Left renal cortex interstitium (tissue), 4 donors: ENCODE results near the gene MARCHF10. TPM values are rescaled to one million over a fixed set of nuclear protein-coding genes. Genes with fewer than 3 reads are reported as not detected.
A peak's percentile ranks its signal among the peaks of the same experiment; 100 is the strongest.

Source experiments
- DNase-seq, 4 donors: peaks; one replicate each; pipeline ENCODE4 v3.0.0-alpha.2; 2013; ENCODE audit warnings: low read depth in 4 of 4, low spot score in 2 of 4, missing footprints in 1 of 4
- polyA plus RNA-seq, 4 donors: library from polyadenylated mRNA; unstranded; fragments of 120-200 nt; gene quantifications; one replicate each; pipeline ENCODE4 v1.2.1, GENCODE V29; 2013; ENCODE audit not compliant: insufficient read length in 4 of 4

Gene MARCHF10
- polyA plus RNA-seq, 4 donors = 0.97 to 1.5 (median 1.2) TPM

DNA sequence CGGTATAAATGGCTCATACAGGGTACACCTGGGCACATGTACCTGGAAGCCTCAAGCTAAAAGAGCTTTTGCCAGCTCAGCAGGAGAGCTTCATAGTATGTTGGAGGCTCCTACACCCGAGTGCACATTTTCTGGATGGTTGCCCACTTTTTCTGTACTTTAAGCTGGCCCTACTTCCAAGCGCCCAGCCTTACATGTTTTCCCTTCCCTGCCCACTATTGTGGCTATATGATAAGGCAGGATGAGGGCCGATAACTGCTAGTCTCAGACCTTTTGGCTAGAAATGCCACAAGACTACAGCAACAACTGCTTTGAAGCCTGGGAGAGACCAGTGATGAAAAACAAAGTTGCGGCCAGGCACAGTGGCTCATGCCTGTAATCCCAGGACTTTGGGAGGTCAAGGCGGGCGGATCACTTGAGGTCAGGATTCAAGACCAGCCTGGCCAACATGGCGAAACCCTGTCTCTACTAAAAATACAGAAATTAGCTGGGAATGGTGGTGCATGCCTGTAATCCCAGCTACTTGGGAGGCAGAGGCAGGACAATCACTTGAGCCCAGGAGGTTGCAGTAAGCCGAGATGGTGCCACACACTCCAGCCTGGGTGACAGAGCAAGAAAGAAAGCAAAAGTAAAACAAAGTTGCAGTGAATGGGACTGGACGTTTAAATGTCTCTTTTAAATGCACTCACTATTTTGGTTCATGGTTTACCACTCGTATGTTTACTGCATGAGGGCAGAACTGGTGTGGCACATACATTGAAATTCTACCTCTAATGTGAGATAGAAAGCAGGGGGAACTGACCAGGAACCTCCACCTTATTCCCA, 14.2 kb upstream of the MARCHF10 start:
- DNase-seq = no peak

DNA sequence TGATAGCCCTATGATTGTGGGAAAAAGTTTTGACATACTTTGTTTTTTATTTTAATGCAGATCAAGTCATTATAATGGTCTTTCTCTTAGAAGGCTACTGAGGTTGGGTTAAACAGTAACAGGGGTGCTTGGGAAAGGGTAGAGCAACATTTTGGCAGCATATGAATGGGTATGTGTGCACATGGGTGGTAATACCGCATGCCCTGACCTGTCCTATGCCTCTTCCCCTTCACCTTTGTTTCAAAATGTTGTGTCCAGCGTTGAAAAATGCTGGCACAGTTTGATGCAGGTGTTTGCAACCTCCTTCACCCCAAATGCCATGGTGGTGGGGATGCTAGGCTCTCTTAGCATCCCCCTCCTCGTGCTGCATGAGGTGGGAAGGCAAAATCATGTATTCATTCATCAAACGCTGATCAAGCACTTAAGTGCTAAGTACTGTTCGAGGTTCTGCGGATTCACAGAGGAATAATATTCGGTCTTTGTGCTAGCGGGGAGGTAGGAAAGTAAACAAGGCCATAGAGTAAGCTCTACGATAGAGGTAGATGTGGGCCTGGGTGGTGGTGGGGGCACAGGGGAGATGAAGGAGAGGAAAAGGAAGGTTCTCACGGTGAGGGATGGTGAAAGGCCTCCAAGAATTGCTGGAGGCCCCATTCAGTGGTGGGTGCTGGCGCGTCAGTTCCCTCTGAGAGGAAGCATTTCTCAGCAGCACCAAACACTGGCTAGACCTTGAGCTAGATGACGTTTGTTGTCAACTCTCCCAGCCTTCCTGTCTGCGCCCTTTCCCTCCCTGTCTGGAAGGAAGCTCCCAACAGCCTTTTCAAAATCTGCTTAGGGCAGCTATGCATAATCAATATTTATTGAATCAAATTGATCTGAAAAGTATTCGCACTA, 13.3 kb upstream of the MARCHF10 start:
- DNase-seq = no peak

DNA sequence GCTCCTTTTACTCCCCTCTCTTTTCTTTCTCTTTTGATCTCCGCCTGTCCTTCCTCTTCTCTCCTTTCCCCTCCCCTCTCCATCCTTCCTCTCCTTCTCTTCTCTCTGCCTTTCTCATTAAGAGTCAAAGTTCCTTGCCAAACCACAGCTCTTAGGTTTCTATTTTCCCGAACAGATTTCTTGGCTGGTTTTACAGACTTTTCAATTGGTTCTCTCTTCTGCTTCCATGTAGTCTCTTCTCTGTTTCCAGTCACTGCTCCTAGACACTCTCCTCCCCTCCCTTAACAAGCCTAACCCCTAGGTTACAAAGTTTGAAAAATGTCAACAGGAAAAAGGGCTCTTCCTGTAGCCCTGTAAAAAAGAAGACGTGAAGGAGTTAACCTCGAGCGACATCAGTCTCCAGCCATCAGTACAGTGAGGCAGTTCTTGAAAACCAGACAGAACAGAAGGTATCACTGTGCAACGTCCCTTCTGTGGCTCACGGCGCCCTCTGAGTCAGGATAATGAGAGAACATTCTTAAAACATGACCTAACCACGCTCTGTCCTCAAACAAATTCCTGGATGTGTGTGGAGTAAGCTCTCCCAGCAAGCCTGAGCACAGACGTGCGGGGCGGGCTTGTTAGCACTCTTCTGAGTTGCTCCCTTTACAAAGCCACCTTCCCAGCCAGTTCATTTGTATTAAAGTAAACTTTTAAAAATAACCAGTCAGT, 11.6 kb upstream of the MARCHF10 start:
- peak in 1 of 4 donors; percentile 69 for DNase-seq

DNA sequence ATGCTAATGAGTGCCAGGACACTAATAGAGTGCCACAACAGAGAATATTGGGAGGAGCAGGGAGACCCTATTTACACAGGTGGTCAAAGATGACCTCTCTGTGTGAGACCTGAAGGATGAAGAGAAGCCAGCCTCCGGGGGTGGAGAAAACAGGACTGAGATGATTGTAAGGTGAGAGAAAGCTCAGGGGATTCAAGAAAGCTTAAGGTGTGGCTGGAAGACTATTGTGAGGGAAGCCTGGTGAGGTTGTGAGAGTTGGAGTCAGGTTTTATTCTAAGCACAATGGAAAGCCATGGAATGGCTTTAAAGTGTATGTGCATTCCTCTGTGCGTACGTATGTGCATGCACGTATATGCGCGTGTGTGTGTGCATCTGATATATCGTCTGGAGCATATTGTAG, 10.4 kb upstream of the MARCHF10 start:
- DNase-seq = no peak

GRCh38 chr17:62816282-62816839, 8.2 kb upstream of the MARCHF10 start:
- no peak for DNase-seq

- no peak for DNase-seq
These were observed 1.5 kb upstream of the MARCHF10 start for GRCh38 chr17:62809656-62810055.

GRCh38 chr17:62808576-62808970, 459 bp upstream of the MARCHF10 start:
- DNase-seq = no peak

DNA sequence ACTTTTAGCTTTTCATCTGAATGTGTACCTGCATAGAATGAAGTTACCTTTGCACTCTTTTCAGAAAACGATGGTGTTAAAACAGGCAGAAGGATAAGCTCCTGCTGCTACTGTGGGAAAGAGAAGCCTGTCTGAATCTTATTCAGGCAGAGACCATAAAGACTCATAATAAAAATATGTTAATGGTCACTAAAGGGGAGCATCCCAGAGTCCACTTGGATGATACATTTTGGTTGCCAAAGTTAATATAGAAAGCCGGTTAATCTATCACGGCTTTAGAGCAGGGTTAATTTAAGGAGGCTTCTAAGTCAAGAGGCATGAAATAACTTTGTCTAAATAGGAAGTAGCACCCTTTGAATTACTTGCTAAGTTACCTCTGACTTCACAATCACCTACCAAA, 2.9 kb downstream of the MARCHF10 start:
- DNase-seq = no peak

DNA sequence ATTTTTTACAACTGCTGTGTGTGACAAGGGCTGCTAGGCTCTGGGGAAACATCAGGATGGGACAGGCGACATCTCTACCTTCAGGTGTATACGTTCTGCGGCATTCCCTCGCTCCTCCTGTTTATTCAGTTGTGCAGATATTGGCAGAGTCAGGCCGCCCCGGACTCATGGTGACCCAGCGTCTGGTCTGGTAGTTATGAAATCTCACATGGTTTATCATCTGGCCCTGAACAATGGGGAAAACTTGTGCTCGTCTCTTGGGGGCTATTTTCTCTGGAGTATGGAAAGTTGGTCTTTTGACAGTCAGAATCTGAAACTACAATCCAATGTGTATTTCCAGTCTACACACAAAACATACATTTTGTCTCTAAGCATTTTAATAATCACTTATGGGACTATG, 3.3 kb downstream of the MARCHF10 start:
- DNase-seq = no peak

DNA sequence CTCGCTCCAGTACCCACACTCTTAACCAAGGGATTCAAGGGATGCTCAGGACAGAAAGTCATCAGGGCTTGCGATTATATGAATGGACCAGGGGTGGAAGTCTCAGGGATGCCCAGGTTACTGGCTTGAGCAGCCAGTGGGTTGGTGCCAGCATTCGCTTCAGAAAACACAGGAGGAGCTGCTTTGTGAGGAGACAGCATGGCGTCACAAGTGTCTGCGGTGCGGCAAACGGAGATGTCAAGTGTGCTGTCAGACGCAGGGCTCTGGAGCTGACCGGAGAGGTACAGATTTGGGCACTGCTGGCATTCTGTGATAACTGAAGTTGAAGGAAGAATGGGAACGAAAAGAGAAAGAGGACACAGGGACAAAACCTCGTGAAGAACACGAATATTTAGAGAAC, 4.1 kb downstream of the MARCHF10 start:
- DNase-seq = no peak

DNA sequence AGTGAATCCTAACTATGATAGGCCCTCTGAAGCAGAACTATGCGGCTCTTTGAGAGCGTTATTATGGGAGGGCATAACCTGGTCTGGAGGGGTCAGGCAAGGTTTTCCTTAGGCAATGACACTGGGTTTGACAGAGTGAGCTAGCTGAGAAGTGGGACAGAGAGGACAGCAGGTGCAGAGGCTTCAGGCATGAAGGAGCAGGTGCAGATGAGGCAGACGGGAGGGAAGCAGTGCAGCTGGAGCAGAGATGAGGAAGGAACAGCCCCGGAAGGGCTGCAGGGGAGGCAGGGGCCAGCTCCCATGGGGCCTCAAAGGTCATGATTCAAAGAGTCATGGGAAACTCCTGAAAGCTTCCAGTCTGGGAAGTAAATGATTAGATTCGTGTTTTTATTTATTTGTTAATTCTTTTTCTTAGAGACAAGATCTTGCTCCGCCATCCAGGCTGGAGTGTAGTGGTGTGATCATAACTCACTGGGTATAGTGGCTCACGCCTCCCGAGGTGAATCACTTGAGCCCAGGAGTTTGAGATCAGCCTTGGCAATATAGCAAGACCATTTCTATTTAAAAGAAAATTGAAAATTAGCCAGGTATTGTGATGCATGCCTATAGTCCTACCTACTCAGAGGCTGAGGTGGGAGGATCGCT, 5.4 kb downstream of the MARCHF10 start:
- no peak for DNase-seq

DNA sequence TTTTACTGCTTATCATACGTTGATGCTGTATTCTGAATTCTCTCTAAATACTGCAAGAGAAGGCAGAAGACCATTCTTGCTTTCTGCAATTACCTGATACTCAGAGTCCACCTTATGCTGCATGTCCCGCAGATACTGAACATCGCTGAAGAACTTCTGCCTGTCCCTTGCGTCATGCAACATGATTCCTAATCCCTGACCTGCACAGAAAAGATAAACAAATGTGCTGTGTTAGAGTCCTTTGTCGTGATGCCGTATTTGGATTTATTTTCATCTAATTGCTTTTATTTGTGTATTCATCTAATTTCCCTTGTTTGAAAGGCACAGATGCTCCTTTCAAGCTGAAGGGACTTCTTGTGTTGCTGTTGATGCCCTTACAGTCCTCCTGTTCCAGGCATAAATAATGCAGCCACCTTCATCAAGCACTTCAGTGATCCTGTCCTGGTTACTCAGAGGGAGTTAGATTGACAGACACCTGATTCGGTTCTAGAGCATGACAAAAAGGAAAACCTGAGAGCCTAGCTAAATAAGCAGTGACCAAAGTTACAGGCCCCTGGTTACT, 6.5 kb downstream of the MARCHF10 start:
- no peak for DNase-seq

- DNase-seq = peak in 1 of 4 donors; percentile 57
These were observed 7.5 kb downstream of the MARCHF10 start for GRCh38 chr17:62800585-62800984.

DNA sequence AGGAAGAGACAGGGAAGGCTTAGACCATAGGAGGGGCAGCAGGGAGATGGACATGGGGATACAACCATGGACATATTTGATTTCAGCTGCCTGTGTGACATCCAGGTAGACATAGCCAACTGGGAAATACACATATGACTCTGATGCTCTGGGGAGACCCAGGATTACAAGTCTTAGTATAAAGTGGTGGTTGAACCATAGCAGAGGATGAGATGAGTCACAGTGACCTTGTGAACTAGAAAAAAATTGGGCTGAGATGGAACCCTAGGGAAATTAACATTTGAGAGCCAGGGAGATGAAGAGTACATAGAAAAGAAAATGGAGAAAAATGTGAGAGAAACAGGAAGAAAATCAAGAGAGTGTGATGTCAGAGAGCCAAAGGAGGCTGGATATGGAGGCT, 10.2 kb downstream of the MARCHF10 start:
- no peak for DNase-seq

DNA sequence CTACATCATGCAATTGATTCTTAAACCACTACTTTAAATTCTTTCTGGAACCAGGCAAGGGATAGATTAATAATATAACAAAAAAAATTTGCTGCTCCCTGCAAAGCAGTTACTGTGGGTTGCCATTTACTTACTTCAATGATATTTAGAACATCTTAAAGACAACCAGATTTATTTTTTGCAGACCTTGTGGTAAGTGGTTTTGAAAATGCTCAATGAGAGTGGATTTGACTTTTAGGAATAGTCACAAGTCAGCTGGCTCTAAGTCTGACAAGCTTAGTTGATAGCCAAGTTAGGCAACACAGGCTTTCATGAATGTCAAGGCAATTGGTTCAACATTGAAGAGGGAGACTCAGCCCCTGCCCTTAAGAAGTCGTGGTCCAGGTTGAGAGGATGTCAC, 11.8 kb downstream of the MARCHF10 start:
- DNase-seq = no peak

DNA sequence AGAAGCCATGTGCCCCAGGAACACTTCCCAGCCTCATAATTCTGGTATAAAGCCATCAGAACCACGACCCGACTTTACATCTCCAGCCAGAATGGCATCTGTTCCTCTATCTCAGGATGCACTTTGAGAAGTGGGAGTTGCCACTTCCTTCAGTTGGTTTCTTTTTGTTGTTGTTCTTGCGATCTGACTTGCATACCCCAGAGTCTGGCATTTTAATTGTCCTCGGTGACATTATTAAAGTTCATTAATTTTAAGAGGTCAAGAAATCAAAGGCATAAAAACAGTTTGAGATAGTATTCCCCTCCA, 13.5 kb downstream of the MARCHF10 start:
- no peak for DNase-seq

- no peak for DNase-seq
These were observed 14.0 kb downstream of the MARCHF10 start for GRCh38 chr17:62793919-62794665.

- no peak for DNase-seq
These were observed 15.7 kb downstream of the MARCHF10 start for GRCh38 chr17:62792447-62792800.

GRCh38 chr17:62791767-62792446, 16.2 kb downstream of the MARCHF10 start:
- DNase-seq = no peak
